ENCODE measurements around the gene RALA. TPM values are rescaled to one million over a fixed set of nuclear protein-coding genes. Genes with fewer than 3 reads are reported as not detected.
"Not testable (repeated sequence)": the region's sequence is repeated elsewhere in the genome, so short reads cannot be mapped to it uniquely, and the experiment has no call there.

Gene RALA
- total and polyA plus RNA-seq, 5 donors from 2014 or later, result 22.4 to 71.2 (median 57.1) TPM

DNA sequence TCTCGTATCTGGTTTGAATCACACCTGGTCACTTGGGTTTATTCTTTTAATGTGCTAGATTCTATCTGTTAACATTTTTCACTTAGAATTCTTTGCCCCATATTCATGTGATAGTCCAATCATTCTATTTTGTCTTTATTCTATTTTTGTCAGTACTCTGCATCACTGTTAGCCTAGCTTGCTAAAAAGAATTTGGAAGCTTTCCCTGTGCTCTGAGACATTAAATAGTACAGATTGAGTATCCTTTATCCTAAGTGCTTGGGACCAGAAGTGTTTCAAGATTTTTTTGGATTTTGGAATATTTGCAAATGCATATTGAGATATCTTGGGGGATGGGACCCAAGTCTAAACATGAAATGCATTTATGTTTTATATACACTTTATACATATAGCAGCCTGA lies 51.0 kb downstream of the RALA start:
- no peak for ATAC-seq (ENCODE audit: low read depth in 2 of 2)
- H3K4me1 ChIP-seq (ENCODE audit: control insufficient read depth, insufficient read depth, low read length, poor library complexity, severe bottlenecking), result no peaks in the 10 kb centered on the region
- no peak for DNase-seq
- no peaks in the 10 kb centered on the region for H3K27me3 Mint-ChIP-seq
- H3K4me3 ChIP-seq (ENCODE audit: low read depth, low read length), result no peak overlapping the region
- no peak overlapping the region for H3K27ac ChIP-seq (ENCODE audit: insufficient read depth, low read length, poor library complexity, severe bottlenecking)
- H3K4me3 Mint-ChIP-seq, result no peak overlapping the region
- H3K27me3 ChIP-seq (ENCODE audit: control insufficient read depth, insufficient read depth, low read length), result no peaks in the 10 kb centered on the region
- H3K27ac Mint-ChIP-seq, result no peak overlapping the region
- no peaks in the 10 kb centered on the region for H3K36me3 ChIP-seq (ENCODE audit: control insufficient read depth, insufficient read depth, low read length)
- peaks cover 18% of the 10 kb centered on the region for H3K36me3 Mint-ChIP-seq
- peaks cover 17 to 43% (median 33%) of the 10 kb centered on the region in 4 donors for H3K4me1 Mint-ChIP-seq
- H3K9me3 ChIP-seq (ENCODE audit: control insufficient read depth in 2 of 2, low read length in 2 of 2), result no peaks in the 10 kb centered on the region
- H3K9me3 Mint-ChIP-seq, result peaks cover 0 to 10% (median 0%) of the 10 kb centered on the region in 7 donors

DNA sequence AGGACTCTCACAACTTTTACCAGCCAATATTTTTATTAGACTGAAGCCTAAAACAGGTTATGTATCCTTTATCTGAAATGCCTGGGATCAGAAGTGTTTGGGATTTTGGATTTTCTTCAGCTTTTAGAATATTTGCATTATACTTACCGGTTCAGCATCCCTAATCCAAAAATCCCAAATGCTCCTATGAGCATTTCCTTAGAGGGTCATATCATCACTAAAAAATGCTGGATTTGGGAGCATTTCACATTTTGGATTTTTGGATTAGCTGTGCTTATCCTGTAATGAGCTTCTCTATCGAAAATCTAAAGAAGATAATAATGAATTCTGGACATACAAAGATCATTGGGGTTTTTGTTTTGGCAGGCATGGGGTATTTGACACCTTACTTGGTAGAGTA lies 53.0 kb downstream of the RALA start:
- no peak for ATAC-seq (ENCODE audit: low read depth in 2 of 2)
- H3K4me3 Mint-ChIP-seq, result no peak overlapping the region

DNA sequence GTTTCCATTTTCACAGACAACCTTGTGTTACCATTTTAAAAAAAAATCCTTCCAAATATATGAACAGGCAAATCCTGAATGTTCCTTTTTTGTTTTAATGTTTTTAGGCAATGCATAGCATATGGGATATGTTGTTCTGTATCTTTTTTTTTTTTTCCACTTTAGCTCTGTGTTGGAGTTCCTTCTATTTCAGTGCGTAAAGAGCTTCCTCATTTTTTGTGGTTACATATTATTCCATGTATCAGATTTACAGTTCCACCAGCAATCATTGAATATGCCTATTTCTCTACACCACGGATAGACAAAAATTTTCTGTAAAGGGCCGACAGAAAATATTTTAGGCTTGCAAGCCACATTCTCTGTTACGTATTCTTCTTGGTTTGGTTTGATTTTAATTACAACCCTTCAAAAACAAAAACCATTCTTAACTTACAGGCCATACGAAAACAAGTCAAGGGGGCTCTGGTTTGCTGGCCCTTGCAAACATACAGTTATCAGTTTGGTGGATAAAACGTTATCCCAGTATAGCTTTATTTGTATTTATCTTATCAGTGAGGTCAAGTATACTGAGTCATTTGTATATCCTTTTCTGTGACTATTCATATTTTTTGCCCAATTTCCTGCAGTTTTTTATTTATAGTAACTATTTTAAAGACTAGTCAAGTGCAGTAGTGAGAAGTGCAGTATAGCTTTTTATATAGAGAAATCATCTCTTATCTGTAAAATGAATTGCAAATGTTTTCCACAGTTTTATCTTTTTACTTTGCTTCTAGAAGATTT lies 55.7 kb downstream of the RALA start:
- ATAC-seq (ENCODE audit: low read depth in 2 of 2), result no peak
- no peaks in the 10 kb centered on the region for H3K27me3 ChIP-seq (ENCODE audit: control insufficient read depth, insufficient read depth, low read length)
- Mint-ChIP-seq H3K4me3 (no peak overlapping the region), H3K4me1 (peaks cover 27 to 56% (median 48%) of the 10 kb centered on the region in 4 donors), H3K27me3 (no peaks in the 10 kb centered on the region), H3K36me3 (peaks cover 20% of the 10 kb centered on the region), H3K27ac (no peak overlapping the region), H3K9me3 (peaks cover 0 to 10% (median 0%) of the 10 kb centered on the region in 7 donors)
- H3K9me3 ChIP-seq (ENCODE audit: control insufficient read depth in 2 of 2, low read length in 2 of 2), result no peaks in the 10 kb centered on the region
- no peaks in the 10 kb centered on the region for H3K36me3 ChIP-seq (ENCODE audit: control insufficient read depth, insufficient read depth, low read length)
- no peak overlapping the region for H3K4me3 ChIP-seq (ENCODE audit: low read depth, low read length)
- H3K27ac ChIP-seq (ENCODE audit: insufficient read depth, low read length, poor library complexity, severe bottlenecking), result no peak overlapping the region
- DNase-seq, result no peak
- no peaks in the 10 kb centered on the region for H3K4me1 ChIP-seq (ENCODE audit: control insufficient read depth, insufficient read depth, low read length, poor library complexity, severe bottlenecking)

More for the DNA sequence above, 53.0 kb downstream of the RALA start:
- no peaks in the 10 kb centered on the region for H3K4me1 ChIP-seq (ENCODE audit: control insufficient read depth, insufficient read depth, low read length, poor library complexity, severe bottlenecking)
- H3K4me1 Mint-ChIP-seq, result peaks cover 18 to 42% (median 34%) of the 10 kb centered on the region in 4 donors
- no peaks in the 10 kb centered on the region for H3K9me3 ChIP-seq (ENCODE audit: control insufficient read depth in 2 of 2, low read length in 2 of 2)
- peaks cover 0 to 10% (median 0%) of the 10 kb centered on the region in 7 donors for H3K9me3 Mint-ChIP-seq
- H3K27ac Mint-ChIP-seq, result no peak overlapping the region
- no peak overlapping the region for H3K4me3 ChIP-seq (ENCODE audit: low read depth, low read length)
- no peak for DNase-seq
- no peaks in the 10 kb centered on the region for H3K36me3 ChIP-seq (ENCODE audit: control insufficient read depth, insufficient read depth, low read length)
- no peak overlapping the region for H3K27ac ChIP-seq (ENCODE audit: insufficient read depth, low read length, poor library complexity, severe bottlenecking)
- no peaks in the 10 kb centered on the region for H3K27me3 ChIP-seq (ENCODE audit: control insufficient read depth, insufficient read depth, low read length)
- H3K27me3 Mint-ChIP-seq, result no peaks in the 10 kb centered on the region
- peaks cover 23% of the 10 kb centered on the region for H3K36me3 Mint-ChIP-seq

DNA sequence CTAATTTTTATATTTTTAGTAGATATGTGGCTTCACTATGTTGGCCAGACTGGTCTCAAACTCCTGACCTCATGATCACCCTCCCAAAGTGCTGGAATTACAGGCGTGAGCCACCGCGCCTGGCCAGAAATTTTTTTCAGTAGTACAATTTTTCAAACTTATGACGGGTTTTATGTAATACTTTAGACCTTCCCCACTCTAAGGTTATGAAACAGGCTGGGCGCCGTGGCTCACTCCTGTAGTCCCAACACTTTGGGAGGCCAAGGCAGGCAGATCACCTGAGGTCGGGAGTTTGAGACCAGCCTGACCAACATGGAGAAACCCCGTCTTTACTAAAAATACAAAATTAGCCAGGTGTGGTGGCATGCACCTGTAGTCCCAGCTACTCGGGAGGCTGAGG lies 56.5 kb downstream of the RALA start:
- H3K4me1 ChIP-seq (ENCODE audit: control insufficient read depth, insufficient read depth, low read length, poor library complexity, severe bottlenecking); H3K27ac Mint-ChIP-seq; H3K4me3 Mint-ChIP-seq; H3K27me3 Mint-ChIP-seq; H3K9me3 ChIP-seq (ENCODE audit: control insufficient read depth in 2 of 2, low read length in 2 of 2); H3K36me3 ChIP-seq (ENCODE audit: control insufficient read depth, insufficient read depth, low read length); ATAC-seq (ENCODE audit: low read depth in 2 of 2); H3K27me3 ChIP-seq (ENCODE audit: control insufficient read depth, insufficient read depth, low read length); H3K27ac ChIP-seq (ENCODE audit: insufficient read depth, low read length, poor library complexity, severe bottlenecking); H3K4me3 ChIP-seq (ENCODE audit: low read depth, low read length); DNase-seq; H3K9me3 Mint-ChIP-seq: not testable (repeated sequence)
- H3K4me1 Mint-ChIP-seq, result peaks cover 29 to 59% (median 47%) of the 10 kb centered on the region in 4 donors
- peaks cover 23% of the 10 kb centered on the region for H3K36me3 Mint-ChIP-seq

DNA sequence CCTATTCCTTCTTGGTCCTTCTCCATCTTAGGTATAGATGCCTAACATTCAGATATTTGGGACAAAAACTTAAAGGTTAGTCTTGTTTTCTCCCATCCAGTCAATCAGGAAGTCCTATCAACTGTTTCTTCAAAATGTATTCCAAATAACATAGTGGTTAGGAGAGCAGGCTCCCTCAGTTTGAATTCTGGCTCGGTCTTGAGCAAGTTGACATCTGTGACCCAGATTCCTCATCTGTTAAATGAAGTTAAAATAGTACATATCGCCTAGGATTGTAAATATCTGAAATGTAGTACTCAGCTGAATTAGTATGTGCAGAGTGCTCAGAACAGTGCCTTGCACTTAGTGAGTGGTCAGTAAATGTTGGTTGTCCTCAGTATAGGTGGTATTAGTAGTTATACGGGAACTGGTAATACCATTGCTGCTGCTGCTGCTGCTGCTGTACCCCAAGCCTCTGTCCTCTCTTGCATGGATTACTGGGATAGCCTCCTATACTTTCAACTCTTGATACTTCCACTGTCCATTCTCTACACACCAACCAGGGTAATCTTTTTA lies 58.6 kb downstream of the RALA start:
- DNase-seq (no peak), ATAC-seq (ENCODE audit: low read depth in 2 of 2) (no peak)
- H3K4me3 ChIP-seq (ENCODE audit: low read depth, low read length), result no peak overlapping the region
- no peak overlapping the region for H3K27ac ChIP-seq (ENCODE audit: insufficient read depth, low read length, poor library complexity, severe bottlenecking)
- peaks cover 3% of the 10 kb centered on the region for H3K36me3 ChIP-seq (ENCODE audit: control insufficient read depth, insufficient read depth, low read length)
- peaks cover 0 to 4% (median 0%) of the 10 kb centered on the region in 7 donors for H3K9me3 Mint-ChIP-seq
- peaks cover 32 to 60% (median 51%) of the 10 kb centered on the region in 4 donors for H3K4me1 Mint-ChIP-seq
- H3K36me3 Mint-ChIP-seq, result peaks cover 13% of the 10 kb centered on the region
- no peaks in the 10 kb centered on the region for H3K4me1 ChIP-seq (ENCODE audit: control insufficient read depth, insufficient read depth, low read length, poor library complexity, severe bottlenecking)
- H3K27me3 Mint-ChIP-seq, result no peaks in the 10 kb centered on the region
- H3K27ac Mint-ChIP-seq, result peak overlapping the region in 2 of 3 donors; percentile 6 to 36
- H3K4me3 Mint-ChIP-seq, result peak overlapping the region in 1 of 4 donors; percentile 14
- H3K9me3 ChIP-seq (ENCODE audit: control insufficient read depth in 2 of 2, low read length in 2 of 2), result no peaks in the 10 kb centered on the region
- H3K27me3 ChIP-seq (ENCODE audit: control insufficient read depth, insufficient read depth, low read length), result no peaks in the 10 kb centered on the region

DNA sequence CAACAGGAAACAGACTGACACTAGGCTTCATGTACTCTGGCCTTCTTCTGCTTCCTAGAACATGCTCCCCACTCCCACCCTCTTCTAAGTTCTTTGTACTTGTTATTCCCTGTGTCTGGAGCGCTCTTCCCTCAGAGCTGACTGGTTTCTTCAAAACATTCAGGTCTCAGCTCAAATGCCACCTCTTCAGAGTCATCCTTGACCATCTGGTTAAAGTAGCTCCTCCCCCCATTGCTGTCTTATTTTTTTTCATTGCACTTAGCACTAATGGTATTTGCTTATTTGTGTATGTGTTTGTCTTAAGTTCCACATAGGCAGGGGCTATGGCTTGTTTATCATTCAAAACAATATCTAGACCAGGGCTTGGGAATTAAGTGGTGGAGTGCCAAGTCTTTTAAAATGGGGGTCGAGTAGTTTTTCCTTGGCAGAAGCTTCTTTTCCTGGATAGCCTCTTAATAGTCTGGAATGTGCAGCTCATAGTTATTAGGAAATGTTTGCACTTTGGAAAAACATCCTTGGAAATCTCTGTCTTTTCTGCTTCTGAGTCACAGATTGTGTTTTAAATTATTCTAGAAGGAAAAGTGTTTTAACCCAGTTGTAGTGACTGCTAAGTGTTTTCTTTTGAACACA lies 60.0 kb downstream of the RALA start:
- ATAC-seq (ENCODE audit: low read depth in 2 of 2), result no peak
- peaks cover 13% of the 10 kb centered on the region for H3K36me3 Mint-ChIP-seq
- Histone ChIP-seq H3K4me3 (ENCODE audit: low read depth, low read length) (no peak overlapping the region), H3K9me3 (ENCODE audit: control insufficient read depth in 2 of 2, low read length in 2 of 2) (no peaks in the 10 kb centered on the region), H3K27me3 (ENCODE audit: control insufficient read depth, insufficient read depth, low read length) (no peaks in the 10 kb centered on the region), H3K27ac (ENCODE audit: insufficient read depth, low read length, poor library complexity, severe bottlenecking) (no peak overlapping the region), H3K4me1 (ENCODE audit: control insufficient read depth, insufficient read depth, low read length, poor library complexity, severe bottlenecking) (no peaks in the 10 kb centered on the region), H3K36me3 (ENCODE audit: control insufficient read depth, insufficient read depth, low read length) (peaks cover 11% of the 10 kb centered on the region)
- DNase-seq, result no peak
- H3K4me3 Mint-ChIP-seq, result peak overlapping the region in 1 of 4 donors; percentile 54
- H3K4me1 Mint-ChIP-seq, result peaks cover 29 to 58% (median 50%) of the 10 kb centered on the region in 4 donors
- H3K27ac Mint-ChIP-seq, result peak overlapping the region in 1 of 3 donors; percentile 34
- H3K27me3 Mint-ChIP-seq, result no peaks in the 10 kb centered on the region
- H3K9me3 Mint-ChIP-seq, result peaks cover 0 to 4% (median 0%) of the 10 kb centered on the region in 7 donors

DNA sequence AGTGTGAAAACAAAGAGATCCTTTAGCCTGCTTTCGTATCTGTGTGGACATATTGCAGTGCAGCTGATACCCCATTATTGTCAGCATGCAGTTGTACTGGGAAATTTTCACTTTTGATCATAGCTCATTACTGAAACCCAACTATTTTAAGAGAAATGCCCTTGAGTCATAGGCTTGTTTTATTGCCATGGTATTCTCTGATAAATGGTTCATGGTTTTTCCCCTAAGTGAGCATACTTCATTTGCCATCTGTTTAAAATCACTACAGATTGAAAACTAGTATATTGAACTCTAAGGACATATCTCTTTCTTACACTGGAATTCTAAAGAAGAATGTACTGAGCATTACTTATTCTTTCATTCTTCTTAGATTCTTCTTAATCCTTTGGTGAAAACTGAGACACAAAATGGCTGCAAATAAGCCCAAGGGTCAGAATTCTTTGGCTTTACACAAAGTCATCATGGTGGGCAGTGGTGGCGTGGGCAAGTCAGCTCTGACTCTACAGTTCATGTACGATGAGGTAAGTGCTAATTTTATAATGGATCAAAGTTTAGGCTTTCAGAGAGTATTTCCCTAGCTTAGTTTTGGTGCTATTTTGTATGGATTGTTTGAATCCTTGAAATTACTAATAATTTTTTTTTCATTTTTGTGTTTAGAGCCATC lies 63.0 kb downstream of the RALA start:
- Mint-ChIP-seq H3K9me3 (peaks cover 0 to 4% (median 0%) of the 10 kb centered on the region in 7 donors), H3K36me3 (peaks cover 24% of the 10 kb centered on the region), H3K4me3 (no peak overlapping the region), H3K27me3 (no peaks in the 10 kb centered on the region), H3K27ac (peak overlapping the region in 1 of 3 donors; percentile 36), H3K4me1 (peaks cover 16 to 42% (median 35%) of the 10 kb centered on the region in 4 donors)
- ATAC-seq (ENCODE audit: low read depth in 2 of 2) (no peak), DNase-seq (no peak)
- H3K4me3 ChIP-seq (ENCODE audit: low read depth, low read length), result no peak overlapping the region
- no peaks in the 10 kb centered on the region for H3K4me1 ChIP-seq (ENCODE audit: control insufficient read depth, insufficient read depth, low read length, poor library complexity, severe bottlenecking)
- H3K36me3 ChIP-seq (ENCODE audit: control insufficient read depth, insufficient read depth, low read length), result peaks cover 30% of the 10 kb centered on the region
- no peaks in the 10 kb centered on the region for H3K9me3 ChIP-seq (ENCODE audit: control insufficient read depth in 2 of 2, low read length in 2 of 2)
- H3K27me3 ChIP-seq (ENCODE audit: control insufficient read depth, insufficient read depth, low read length), result no peaks in the 10 kb centered on the region
- H3K27ac ChIP-seq (ENCODE audit: insufficient read depth, low read length, poor library complexity, severe bottlenecking), result no peak overlapping the region
